ENCODE results near the gene PYURF. TPM values are rescaled to one million over a fixed set of nuclear protein-coding genes. Genes with fewer than 3 reads are reported as not detected.

The PYURF gene
- total RNA-seq, 1 experiment from 2014 or later, result 41.7 TPM

GRCh38 chr4:88489100-88489761, 34.3 kb downstream of the PYURF start:
- H3K4me2 ChIP-seq (ENCODE audit: insufficient read depth, insufficient read length, low read length), result no peak overlapping the region
- H3K4me1 Mint-ChIP-seq, result no peaks in the 10 kb centered on the region
- H3K9me3 ChIP-seq (ENCODE audit: control insufficient read depth, low read depth, low read length), result no peaks in the 10 kb centered on the region
- no peaks in the 10 kb centered on the region for H3K79me2 ChIP-seq (ENCODE audit: insufficient read depth, low read length)
- H3K4me3 Mint-ChIP-seq, result no peak overlapping the region
- no CpG with 5 or more reads among the region's 4 CpGs for WGBS (ENCODE audit: extremely low coverage, insufficient read length, low lambda C conversion rate)
- H4K5ac ChIP-seq (ENCODE audit: insufficient read length, low read depth, low read length), result no peak overlapping the region
- H3K9ac ChIP-seq (ENCODE audit: extremely low read depth, insufficient read length, low read length), result no peak overlapping the region
- no peak overlapping the region for H2BK120ac ChIP-seq (ENCODE audit: low read depth, low read length, poor library complexity, severe bottlenecking)
- no peak overlapping the region for H3K23ac ChIP-seq (ENCODE audit: insufficient read length, low read depth, low read length)
- no peak for DNase-seq
- TF ChIP-seq, protein P1, sequence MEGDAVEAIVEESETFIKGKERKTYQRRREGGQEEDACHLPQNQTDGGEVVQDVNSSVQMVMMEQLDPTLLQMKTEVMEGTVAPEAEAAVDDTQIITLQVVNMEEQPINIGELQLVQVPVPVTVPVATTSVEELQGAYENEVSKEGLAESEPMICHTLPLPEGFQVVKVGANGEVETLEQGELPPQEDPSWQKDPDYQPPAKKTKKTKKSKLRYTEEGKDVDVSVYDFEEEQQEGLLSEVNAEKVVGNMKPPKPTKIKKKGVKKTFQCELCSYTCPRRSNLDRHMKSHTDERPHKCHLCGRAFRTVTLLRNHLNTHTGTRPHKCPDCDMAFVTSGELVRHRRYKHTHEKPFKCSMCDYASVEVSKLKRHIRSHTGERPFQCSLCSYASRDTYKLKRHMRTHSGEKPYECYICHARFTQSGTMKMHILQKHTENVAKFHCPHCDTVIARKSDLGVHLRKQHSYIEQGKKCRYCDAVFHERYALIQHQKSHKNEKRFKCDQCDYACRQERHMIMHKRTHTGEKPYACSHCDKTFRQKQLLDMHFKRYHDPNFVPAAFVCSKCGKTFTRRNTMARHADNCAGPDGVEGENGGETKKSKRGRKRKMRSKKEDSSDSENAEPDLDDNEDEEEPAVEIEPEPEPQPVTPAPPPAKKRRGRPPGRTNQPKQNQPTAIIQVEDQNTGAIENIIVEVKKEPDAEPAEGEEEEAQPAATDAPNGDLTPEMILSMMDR (conservative IDR thresholded peaks at IDR 0.05), result no peak
- H4K91ac ChIP-seq (ENCODE audit: insufficient read length, low read depth, low read length), result no peak overlapping the region
- H2AK5ac ChIP-seq (ENCODE audit: insufficient read length, low read length), result no peak overlapping the region
- H3K27me3 ChIP-seq (ENCODE audit: insufficient read depth, low read length), result no peaks in the 10 kb centered on the region
- H3K36me3 Mint-ChIP-seq (ENCODE audit: insufficient read depth in 1 of 3, low read depth in 3 of 3), result peaks cover 0 to 9% (median 0%) of the 10 kb centered on the region in 3 experiments; a peak in 2 of 7 replicates
- H2AFZ ChIP-seq (ENCODE audit: low read length), result no peak overlapping the region
- H3K27ac ChIP-seq (ENCODE audit: insufficient read length, low read depth, low read length), result no peak overlapping the region
- H4K8ac ChIP-seq (replicated peaks; ENCODE audit: insufficient read length, low read depth, low read length), result no peak overlapping the region
- H3K9me3 Mint-ChIP-seq, result no peaks in the 10 kb centered on the region
- H3K23me2 ChIP-seq (ENCODE audit: insufficient read length, low read depth, low read length, poor library complexity, severe bottlenecking), result no peaks in the 10 kb centered on the region
- H4K20me1 ChIP-seq (ENCODE audit: control insufficient read depth, insufficient read depth, insufficient read length), result no peaks in the 10 kb centered on the region
- H2BK5ac ChIP-seq (ENCODE audit: insufficient read length, low read length), result no peak overlapping the region
- no peak overlapping the region for H3K56ac ChIP-seq (ENCODE audit: insufficient read length, low read depth, low read length)
- H3T11ph ChIP-seq (ENCODE audit: low read length), result no peak overlapping the region
- no peak overlapping the region for H3K18ac ChIP-seq (ENCODE audit: insufficient read length, low read depth, low read length)
- H3K79me1 ChIP-seq (ENCODE audit: insufficient read depth, low read depth, low read length, poor library complexity, severe bottlenecking), result no peaks in the 10 kb centered on the region
- no peak overlapping the region for H3K4ac ChIP-seq (ENCODE audit: low read depth, low read length)
- no peak overlapping the region for H3K14ac ChIP-seq (ENCODE audit: insufficient read depth, low read length)
- no peaks in the 10 kb centered on the region for H3K4me1 ChIP-seq (ENCODE audit: insufficient read depth, low read length)
- H3K27ac Mint-ChIP-seq, result peak overlapping the region in 1 of 3 experiments; percentile 26; a peak in 1 of 7 replicates
- no peaks in the 10 kb centered on the region for H3K27me3 Mint-ChIP-seq (ENCODE audit: low read depth)
- no peak overlapping the region for H2BK12ac ChIP-seq (ENCODE audit: insufficient read length, low read depth, low read length)
- no peak overlapping the region for H2BK15ac ChIP-seq (ENCODE audit: low read depth, low read length)
- H2BK20ac ChIP-seq (ENCODE audit: low read depth, low read length, poor library complexity, severe bottlenecking), result no peak overlapping the region
